Testis (tissue), 3 donors: ENCODE data around the gene ZNF791. TPM values are rescaled to one million over a fixed set of nuclear protein-coding genes. Genes with fewer than 3 reads are reported as not detected.

Experiments
- DNase-seq: peaks from one replicate; pipeline ENCODE4 v3.0.0-alpha.2; 2019
- H3K27ac ChIP-seq, 2 donors: fragments of 200-600 bp; sonication (generic); one replicate each; pipeline ENCODE4 v1.5.1; 2019
- H3K27me3 ChIP-seq: fragments of 200-600 bp; sonication (generic); one replicate; pipeline ENCODE4 v1.5.1; 2019
- H3K36me3 ChIP-seq: fragments of 200-600 bp; sonication (generic); one replicate; pipeline ENCODE4 v1.5.1; 2017; ENCODE audit warnings: low read depth; ENCODE audit errors: missing control alignments
- H3K4me1 ChIP-seq: fragments of 200-600 bp; sonication (generic); one replicate; pipeline ENCODE4 v1.5.1; 2019
- H3K4me3 ChIP-seq, 2 donors: fragments of 200-600 bp; sonication (generic); one replicate each; pipeline ENCODE4 v1.5.1; 2017 to 2019
- H3K9me3 ChIP-seq: fragments of 200-600 bp; sonication (generic); one replicate; pipeline ENCODE4 v1.5.1; 2017
- POLR2A ChIP-seq: fragments of 450-650 bp; IDR thresholded peaks from one replicate; pipeline ENCODE4 v1.6.1; 2017; ENCODE audit warnings: antibody characterized with exemption, mild to moderate bottlenecking, moderate library complexity
- WGBS, 2 donors: methylation state at CpG; one replicate each; pipeline ENCODE4 v1.1.5; 2018; 5-methylcytosine and 5-hydroxymethylcytosine counted together
- intact Hi-C: fragments of 100-400 bp; cut with DNase I; formaldehyde crosslinking; loops from one replicate; pipeline ENCODE4 v1.15.1; 2023; ENCODE audit warnings: low total_unique reads
- polyA plus RNA-seq: library from polyadenylated mRNA; stranded (reverse); fragments of 350-450 nt; fragmentation: Illumina TruSeq; extraction: RNeasy Lipid Tissue Mini Kit (QIAGEN cat#74804); gene quantifications from one replicate; pipeline ENCODE4 v1.2.3, GENCODE V29; 2014; ENCODE audit warnings: low read depth, low replicate concordance; ENCODE audit not compliant: insufficient read depth
- total RNA-seq, 2 donors: library from RNA; depleted of rRNA; stranded (reverse); fragments of >200 nt; gene quantifications; one replicate each; pipeline ENCODE4 v1.2.3, GENCODE V29; 2016
- TF ChIP-seq, protein P1 (sequence below), 3 experiments: fragments of 450-650 bp in 2 of 3; fragments of 200-600 bp in 1 of 3; sonication (generic) in 1 of 3; IDR thresholded peaks; one replicate each; pipeline ENCODE4 v1.5.1; 2016 to 2019; ENCODE audit warnings: antibody characterized with exemption in 3 of 3, mild to moderate bottlenecking in 2 of 3, moderate library complexity in 1 of 3

Gene ZNF791
- total and polyA plus RNA-seq, 3 donors from 2014 or later: 9.3 to 17.2 (median 16.1) TPM

GRCh38 chr19:12668932-12669269, 58.2 kb downstream of the ZNF791 start:
- 0% methylated on average over 6 to 24 of the region's 24 CpGs for whole genome bisulfite sequencing, 2 donors
- DNase-seq: peak; percentile 80
- H3K4me3 ChIP-seq: peak overlapping the region; percentile 87 to 91
- no peaks in the 10 kb centered on the region for H3K36me3 ChIP-seq
- TF ChIP-seq, protein P1, sequence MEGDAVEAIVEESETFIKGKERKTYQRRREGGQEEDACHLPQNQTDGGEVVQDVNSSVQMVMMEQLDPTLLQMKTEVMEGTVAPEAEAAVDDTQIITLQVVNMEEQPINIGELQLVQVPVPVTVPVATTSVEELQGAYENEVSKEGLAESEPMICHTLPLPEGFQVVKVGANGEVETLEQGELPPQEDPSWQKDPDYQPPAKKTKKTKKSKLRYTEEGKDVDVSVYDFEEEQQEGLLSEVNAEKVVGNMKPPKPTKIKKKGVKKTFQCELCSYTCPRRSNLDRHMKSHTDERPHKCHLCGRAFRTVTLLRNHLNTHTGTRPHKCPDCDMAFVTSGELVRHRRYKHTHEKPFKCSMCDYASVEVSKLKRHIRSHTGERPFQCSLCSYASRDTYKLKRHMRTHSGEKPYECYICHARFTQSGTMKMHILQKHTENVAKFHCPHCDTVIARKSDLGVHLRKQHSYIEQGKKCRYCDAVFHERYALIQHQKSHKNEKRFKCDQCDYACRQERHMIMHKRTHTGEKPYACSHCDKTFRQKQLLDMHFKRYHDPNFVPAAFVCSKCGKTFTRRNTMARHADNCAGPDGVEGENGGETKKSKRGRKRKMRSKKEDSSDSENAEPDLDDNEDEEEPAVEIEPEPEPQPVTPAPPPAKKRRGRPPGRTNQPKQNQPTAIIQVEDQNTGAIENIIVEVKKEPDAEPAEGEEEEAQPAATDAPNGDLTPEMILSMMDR (IDR thresholded peaks at IDR 0.05): no peak
- no peak for TF ChIP-seq POLR2A
- peaks cover 32% of the 10 kb centered on the region for H3K4me1 ChIP-seq
- H3K27me3 ChIP-seq: no peaks in the 10 kb centered on the region
- peak overlapping the region; percentile 93 for H3K27ac ChIP-seq
- intact Hi-C loops: no loop called here
- H3K9me3 ChIP-seq: no peaks in the 10 kb centered on the region

GRCh38 chr19:12669270-12670158, 58.8 kb downstream of the ZNF791 start:
- intact Hi-C loops: no loop called here

GRCh38 chr19:12670159-12670928, 59.6 kb downstream of the ZNF791 start:
- no peak for DNase-seq
- Histone ChIP-seq H3K9me3 (no peaks in the 10 kb centered on the region), H3K27ac (peak overlapping the region in 1 of 2 donors; percentile 93), H3K27me3 (no peaks in the 10 kb centered on the region), H3K36me3 (no peaks in the 10 kb centered on the region), H3K4me3 (peak overlapping the region; percentile 87 to 91), H3K4me1 (peaks cover 32% of the 10 kb centered on the region)
- 27 to 41% methylated on average over 11 to 26 of the region's 26 CpGs for WGBS, 2 donors
- TF ChIP-seq, protein P1 (IDR thresholded peaks at IDR 0.05): no peak
- TF ChIP-seq POLR2A: no peak
- intact Hi-C loops: no loop called here

More at GRCh38 chr19:12669270-12670158, 58.8 kb downstream of the ZNF791 start:
- TF ChIP-seq, protein P1 (IDR thresholded peaks at IDR 0.05): peak in 1 of 3 experiments; percentile 2
- TF ChIP-seq POLR2A: no peak
- peak; percentile 89 for DNase-seq
- no peaks in the 10 kb centered on the region for H3K27me3 ChIP-seq
- H3K4me1 ChIP-seq: peaks cover 32% of the 10 kb centered on the region
- H3K36me3 ChIP-seq: no peaks in the 10 kb centered on the region
- no peaks in the 10 kb centered on the region for H3K9me3 ChIP-seq
- peak overlapping the region; percentile 93 for H3K27ac ChIP-seq
- H3K4me3 ChIP-seq: peak overlapping the region; percentile 87 to 91
- WGBS, 2 donors: 0 to 1% methylated on average over 28 to 63 of the region's 64 CpGs

- 71 to 84% methylated on average over 8 to 10 of the region's 10 CpGs for WGBS, 2 donors
- H3K27me3 ChIP-seq: no peaks in the 10 kb centered on the region
- no peaks in the 10 kb centered on the region for H3K9me3 ChIP-seq
- intact Hi-C loops: no loop called here
- no peaks in the 10 kb centered on the region for H3K36me3 ChIP-seq
- DNase-seq: no peak
- H3K4me1 ChIP-seq: peaks cover 19% of the 10 kb centered on the region
- H3K27ac ChIP-seq: no peak overlapping the region
- TF ChIP-seq POLR2A: no peak
- TF ChIP-seq, protein P1 (IDR thresholded peaks at IDR 0.05): no peak
- no peak overlapping the region for H3K4me3 ChIP-seq
Measured at GRCh38 chr19:12672744-12673143, 62.0 kb downstream of the ZNF791 start.
